Neural progenitor cell (in vitro differentiated cells): ENCODE measurements around the gene C9orf50.

Experiments used
- EZH2 ChIP-seq: fragments of 200-600 bp; sonication (generic); IDR thresholded peaks from 2 replicates; pipeline ENCODE4 v1.6.1; 2017; ENCODE audit warnings: antibody characterized with exemption, mild to moderate bottlenecking, moderate library complexity
- EZH2phosphoT487 ChIP-seq: fragments of 200-600 bp; sonication (generic); IDR thresholded peaks from 2 replicates; pipeline ENCODE4 v1.6.1; 2017; ENCODE audit warnings: antibody characterized with exemption
- TF ChIP-seq, protein P1 (sequence below): fragments of 200-600 bp; sonication (generic); IDR thresholded peaks from 2 replicates; pipeline ENCODE4 v1.5.1; 2017; ENCODE audit warnings: antibody characterized with exemption, mild to moderate bottlenecking

DNA sequence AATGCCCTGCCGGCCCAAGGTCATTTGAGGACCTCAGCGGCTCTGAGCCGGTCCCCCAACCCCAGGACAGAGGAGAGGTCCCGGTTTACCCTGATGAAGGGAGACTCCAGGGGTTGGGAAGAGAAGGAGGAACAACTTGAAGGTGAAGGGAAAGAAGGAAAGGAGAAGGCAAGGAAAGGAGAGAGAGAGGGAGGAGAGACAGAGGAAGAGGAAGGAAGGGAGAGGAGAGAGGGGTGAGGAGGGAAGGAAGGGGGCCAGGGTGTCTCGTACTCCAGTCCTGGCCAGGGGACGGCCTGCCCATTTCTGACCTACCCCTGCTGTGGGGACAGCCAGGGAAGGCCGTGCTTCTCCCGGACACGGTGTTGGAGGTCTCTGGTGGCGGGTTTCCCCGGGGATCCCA is 46.5 kb upstream of the C9orf50 start:
- TF ChIP-seq, protein P1, sequence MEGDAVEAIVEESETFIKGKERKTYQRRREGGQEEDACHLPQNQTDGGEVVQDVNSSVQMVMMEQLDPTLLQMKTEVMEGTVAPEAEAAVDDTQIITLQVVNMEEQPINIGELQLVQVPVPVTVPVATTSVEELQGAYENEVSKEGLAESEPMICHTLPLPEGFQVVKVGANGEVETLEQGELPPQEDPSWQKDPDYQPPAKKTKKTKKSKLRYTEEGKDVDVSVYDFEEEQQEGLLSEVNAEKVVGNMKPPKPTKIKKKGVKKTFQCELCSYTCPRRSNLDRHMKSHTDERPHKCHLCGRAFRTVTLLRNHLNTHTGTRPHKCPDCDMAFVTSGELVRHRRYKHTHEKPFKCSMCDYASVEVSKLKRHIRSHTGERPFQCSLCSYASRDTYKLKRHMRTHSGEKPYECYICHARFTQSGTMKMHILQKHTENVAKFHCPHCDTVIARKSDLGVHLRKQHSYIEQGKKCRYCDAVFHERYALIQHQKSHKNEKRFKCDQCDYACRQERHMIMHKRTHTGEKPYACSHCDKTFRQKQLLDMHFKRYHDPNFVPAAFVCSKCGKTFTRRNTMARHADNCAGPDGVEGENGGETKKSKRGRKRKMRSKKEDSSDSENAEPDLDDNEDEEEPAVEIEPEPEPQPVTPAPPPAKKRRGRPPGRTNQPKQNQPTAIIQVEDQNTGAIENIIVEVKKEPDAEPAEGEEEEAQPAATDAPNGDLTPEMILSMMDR, result no peak
- TF ChIP-seq EZH2, result no peak
- TF ChIP-seq EZH2phosphoT487, result no peak
